ENCODE results near the gene XYLT1.

The XYLT1 gene

DNA sequence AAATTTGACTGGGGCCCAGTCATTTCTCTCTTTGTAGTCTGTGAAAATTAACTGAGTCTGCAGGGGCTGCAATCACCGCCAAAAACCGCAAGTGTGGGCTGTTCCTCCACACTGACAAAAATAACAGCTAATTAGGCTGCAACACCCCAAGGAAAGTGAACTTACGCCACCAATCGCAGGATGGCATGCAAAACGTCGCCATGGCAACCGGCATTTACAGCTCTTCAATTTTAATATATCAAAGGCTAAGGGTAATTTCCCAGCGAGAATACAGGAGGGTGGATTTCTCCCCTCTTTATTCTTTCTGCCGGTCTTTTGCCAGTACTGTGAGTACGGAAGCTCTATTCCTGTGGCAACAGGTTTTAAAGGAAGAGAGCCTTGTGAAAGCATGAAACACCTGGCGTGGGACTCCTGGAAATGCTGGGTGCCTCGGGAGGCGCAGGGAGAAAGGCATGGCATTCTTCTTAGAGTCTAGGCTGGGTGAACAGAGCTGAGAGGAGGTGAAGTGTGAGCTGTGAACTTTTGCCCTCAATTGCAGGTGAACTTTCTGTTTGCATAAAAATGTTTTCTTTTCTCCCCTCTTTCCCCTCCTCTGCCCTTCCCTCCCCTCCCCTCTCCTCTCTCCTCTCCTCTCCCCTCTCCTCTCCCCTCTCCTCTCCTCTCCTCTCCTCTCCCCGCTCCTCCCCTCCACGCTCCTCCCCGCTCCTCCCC is 399.7 kb downstream of the XYLT1 start:
- no peak for DNase-seq (ENCODE audit: extremely low spot score)
- ChIA-PET CTCF (no interaction called here), POLR2A (no interaction called here)
- TF ChIP-seq L3MBTL2 (conservative IDR thresholded peaks at IDR 0.05) (no peak), PKNOX1 (IDR thresholded peaks at IDR 0.05) (no peak), ELF4 (IDR thresholded peaks at IDR 0.05) (no peak), ZNF384 (IDR thresholded peaks at IDR 0.05) (no peak), SUZ12 (IDR thresholded peaks at IDR 0.05) (no peak), FOXA1 (IDR thresholded peaks at IDR 0.05) (no peak), FOXM1 (IDR thresholded peaks at IDR 0.05; ENCODE audit: borderline replicate concordance) (no peak), LEF1 (IDR thresholded peaks at IDR 0.05; ENCODE audit: borderline replicate concordance) (no peak), ARNT (IDR thresholded peaks at IDR 0.05) (no peak), CTBP1 (IDR thresholded peaks at IDR 0.05; ENCODE audit: borderline replicate concordance) (no peak), BHLHE40 (IDR thresholded peaks at IDR 0.05; ENCODE audit: borderline replicate concordance) (no peak), HDGF (IDR thresholded peaks at IDR 0.05; ENCODE audit: borderline replicate concordance) (no peak), TARDBP (IDR thresholded peaks at IDR 0.05) (no peak), NFRKB (IDR thresholded peaks at IDR 0.05) (no peak), SP1 (IDR thresholded peaks at IDR 0.05) (no peak), FOXK2 (IDR thresholded peaks at IDR 0.05) (no peak)

GRCh38 chr16:17069681-17070080 is 401.1 kb downstream of the XYLT1 start:
- ChIA-PET POLR2A (no interaction called here), CTCF (no interaction called here)
- TF ChIP-seq FOXM1 (IDR thresholded peaks at IDR 0.05; ENCODE audit: borderline replicate concordance) (no peak), FOXK2 (IDR thresholded peaks at IDR 0.05) (no peak), LEF1 (IDR thresholded peaks at IDR 0.05; ENCODE audit: borderline replicate concordance) (no peak), PKNOX1 (IDR thresholded peaks at IDR 0.05) (no peak), CTBP1 (IDR thresholded peaks at IDR 0.05; ENCODE audit: borderline replicate concordance) (no peak), SUZ12 (IDR thresholded peaks at IDR 0.05) (no peak)
- DNase-seq (ENCODE audit: extremely low spot score): no peak

DNA sequence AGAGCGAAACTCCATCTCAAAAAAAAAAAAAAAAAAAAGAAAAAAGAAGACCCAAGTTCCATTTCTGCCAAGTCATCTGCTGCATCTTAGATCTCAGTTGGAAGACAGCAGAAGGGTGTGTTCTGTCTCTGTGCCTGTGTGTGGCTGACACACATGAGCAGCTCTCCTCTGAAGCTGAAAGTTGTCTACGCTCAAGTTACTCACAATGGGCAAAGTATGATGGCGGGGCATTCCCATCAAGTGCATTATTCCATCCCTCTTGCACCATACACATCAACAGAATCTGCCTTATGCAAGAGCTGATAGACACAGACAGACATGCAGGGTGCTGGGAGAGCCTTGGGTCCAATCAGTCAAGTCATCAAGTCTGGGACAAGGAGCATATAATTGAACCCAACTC is 402.2 kb downstream of the XYLT1 start:
- no peak for DNase-seq (ENCODE audit: extremely low spot score)
- ChIA-PET CTCF (no interaction called here), POLR2A (no interaction called here)
- TF ChIP-seq FOXK2 (IDR thresholded peaks at IDR 0.05) (no peak), HDGF (IDR thresholded peaks at IDR 0.05; ENCODE audit: borderline replicate concordance) (no peak), ELF4 (IDR thresholded peaks at IDR 0.05) (no peak), SUZ12 (IDR thresholded peaks at IDR 0.05) (no peak), PKNOX1 (IDR thresholded peaks at IDR 0.05) (no peak), SP1 (IDR thresholded peaks at IDR 0.05) (no peak), LEF1 (IDR thresholded peaks at IDR 0.05; ENCODE audit: borderline replicate concordance) (no peak), FOXA1 (IDR thresholded peaks at IDR 0.05) (no peak), L3MBTL2 (conservative IDR thresholded peaks at IDR 0.05) (no peak), NFRKB (IDR thresholded peaks at IDR 0.05) (no peak), ARNT (IDR thresholded peaks at IDR 0.05) (no peak), BHLHE40 (IDR thresholded peaks at IDR 0.05; ENCODE audit: borderline replicate concordance) (no peak), FOXM1 (IDR thresholded peaks at IDR 0.05; ENCODE audit: borderline replicate concordance) (no peak)

DNA sequence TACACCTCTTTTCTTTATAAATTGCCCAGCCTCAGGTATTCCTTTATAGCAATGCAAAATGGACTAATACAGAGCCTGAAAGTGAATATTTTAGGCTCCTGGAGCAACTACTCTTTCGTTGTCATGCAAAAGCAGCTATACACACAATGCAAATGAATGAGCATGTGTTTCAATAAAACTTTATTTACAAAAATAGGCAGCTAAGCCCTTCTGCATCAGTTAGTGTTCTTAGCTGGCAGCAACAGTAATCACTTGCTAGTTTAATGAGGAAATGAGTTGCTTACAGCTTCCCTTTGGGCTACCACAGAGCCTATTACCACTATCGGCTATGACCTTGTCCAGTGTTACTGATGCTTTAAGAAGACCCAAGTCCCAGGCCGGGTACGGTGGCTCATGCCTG is 402.9 kb downstream of the XYLT1 start:
- ChIA-PET POLR2A (no interaction called here), CTCF (interaction anchor here (0.7 kb wide), 1 partner anchor 116 kb away, joined by 3 read pairs; no protein-coding TSS in a partner anchor)
- TF ChIP-seq FOXA1 (IDR thresholded peaks at IDR 0.05) (no peak), HDGF (IDR thresholded peaks at IDR 0.05; ENCODE audit: borderline replicate concordance) (no peak), ELF4 (IDR thresholded peaks at IDR 0.05) (no peak), SUZ12 (IDR thresholded peaks at IDR 0.05) (no peak), NFRKB (IDR thresholded peaks at IDR 0.05) (no peak), L3MBTL2 (conservative IDR thresholded peaks at IDR 0.05) (no peak), SP1 (IDR thresholded peaks at IDR 0.05) (no peak), ZNF384 (IDR thresholded peaks at IDR 0.05) (no peak), CTBP1 (IDR thresholded peaks at IDR 0.05; ENCODE audit: borderline replicate concordance) (no peak), ARNT (IDR thresholded peaks at IDR 0.05) (no peak), PKNOX1 (IDR thresholded peaks at IDR 0.05) (no peak), BHLHE40 (IDR thresholded peaks at IDR 0.05; ENCODE audit: borderline replicate concordance) (no peak), FOXM1 (IDR thresholded peaks at IDR 0.05; ENCODE audit: borderline replicate concordance) (no peak), LEF1 (IDR thresholded peaks at IDR 0.05; ENCODE audit: borderline replicate concordance) (no peak), FOXK2 (IDR thresholded peaks at IDR 0.05) (no peak), TARDBP (IDR thresholded peaks at IDR 0.05) (no peak)
- DNase-seq (ENCODE audit: extremely low spot score): no peak

- ChIA-PET CTCF (no interaction called here), POLR2A (no interaction called here)
- TF ChIP-seq NFRKB (IDR thresholded peaks at IDR 0.05): no peak
- no peak for TF ChIP-seq FOXK2 (IDR thresholded peaks at IDR 0.05)
- no peak for TF ChIP-seq ELF4 (IDR thresholded peaks at IDR 0.05)
- no peak for TF ChIP-seq LEF1 (IDR thresholded peaks at IDR 0.05; ENCODE audit: borderline replicate concordance)
- TF ChIP-seq PKNOX1 (IDR thresholded peaks at IDR 0.05): no peak
- no peak for TF ChIP-seq HDGF (IDR thresholded peaks at IDR 0.05; ENCODE audit: borderline replicate concordance)
- TF ChIP-seq FOXA1 (IDR thresholded peaks at IDR 0.05): no peak
- no peak for TF ChIP-seq CTBP1 (IDR thresholded peaks at IDR 0.05; ENCODE audit: borderline replicate concordance)
- no peak for TF ChIP-seq TARDBP (IDR thresholded peaks at IDR 0.05)
- no peak for TF ChIP-seq ARNT (IDR thresholded peaks at IDR 0.05)
- TF ChIP-seq FOXM1 (IDR thresholded peaks at IDR 0.05; ENCODE audit: borderline replicate concordance): no peak
- TF ChIP-seq SP1 (IDR thresholded peaks at IDR 0.05): no peak
- TF ChIP-seq SUZ12 (IDR thresholded peaks at IDR 0.05): no peak
- no peak for DNase-seq (ENCODE audit: extremely low spot score)
Measured at GRCh38 chr16:17063201-17064139, 407.3 kb downstream of the XYLT1 start.
